ENCODE data around the gene PTPRH.
"Not testable (repeated sequence)": the region's sequence is repeated elsewhere in the genome, so short reads cannot be mapped to it uniquely, and the experiment has no call there.

PTPRH gene

DNA sequence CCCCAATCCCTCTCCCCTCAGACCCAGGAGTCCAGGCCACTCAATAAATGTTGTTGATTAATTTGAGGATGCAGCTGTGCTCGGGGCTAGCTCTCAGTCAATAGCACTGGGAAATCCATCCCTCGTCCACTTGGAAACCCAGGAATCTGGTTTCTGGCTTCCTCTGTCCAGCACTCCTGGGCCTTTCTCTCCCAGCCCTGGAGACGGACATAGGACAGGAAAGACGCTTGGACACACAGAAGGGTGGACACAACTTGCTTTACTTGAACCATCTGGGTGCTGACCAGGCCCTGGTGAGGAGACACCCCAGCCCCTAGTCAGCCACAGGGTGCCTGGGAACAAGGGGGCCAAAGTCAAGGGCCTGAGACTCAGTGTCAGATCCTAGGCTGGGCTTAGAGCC, 50.9 kb downstream of the PTPRH start:
- no peak for DNase-seq (ENCODE audit: low read depth)

GRCh38 chr19:55157064-55157908, 52.0 kb downstream of the PTPRH start, which contains the start of gene TNNI3:
TSS of gene TNNI3 (minus strand) at chr19:55157732. CDS start at chr19:55157589, 143 bp downstream.
- no peak for DNase-seq (ENCODE audit: low read depth)

DNA sequence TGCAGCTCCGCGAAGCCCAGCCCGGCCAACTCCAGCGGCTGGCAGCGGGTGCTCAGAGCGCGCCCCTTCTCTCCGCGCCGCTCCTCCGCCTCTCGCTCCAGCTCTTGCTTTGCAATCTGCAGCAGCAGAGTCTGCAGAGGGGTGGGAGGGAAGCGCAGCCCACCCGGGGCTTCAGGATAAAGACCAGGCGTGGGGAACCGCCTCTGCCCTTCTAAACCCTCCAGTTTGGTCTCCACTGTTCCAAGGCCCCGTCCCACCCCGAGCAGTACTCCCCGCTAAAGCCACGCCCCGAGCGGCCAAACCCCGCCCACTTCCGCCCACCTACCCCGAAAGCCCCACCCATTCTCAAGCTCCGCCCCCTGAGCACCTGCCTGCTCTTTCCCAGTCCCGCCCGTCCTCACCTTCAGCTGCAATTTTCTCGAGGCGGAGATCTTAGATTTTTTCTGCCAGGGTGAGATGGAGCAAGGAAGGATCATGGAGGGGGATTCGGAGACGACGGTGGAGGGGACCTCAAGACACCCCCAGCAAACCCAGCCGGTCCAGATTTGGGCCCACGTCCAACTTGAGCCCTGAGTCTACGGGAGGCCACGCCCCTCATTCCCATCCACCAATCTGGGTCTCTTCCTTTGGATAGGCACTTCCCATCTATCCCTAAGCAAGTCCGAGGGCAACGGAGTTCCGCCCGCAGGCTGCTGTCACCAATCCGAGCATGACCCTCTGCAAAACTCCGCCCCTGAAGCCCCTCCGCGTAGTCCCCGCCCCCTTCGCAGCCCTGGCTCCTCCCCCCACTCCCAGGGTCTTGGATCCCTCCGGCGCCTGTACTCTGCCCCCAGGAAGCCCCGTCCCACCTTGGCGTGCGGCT, 52.9 kb downstream of the PTPRH start:
- DNase-seq (ENCODE audit: low read depth): peak; percentile 75

- DNase-seq (ENCODE audit: low read depth): not testable (repeated sequence)
These were observed 53.5 kb downstream of the PTPRH start for GRCh38 chr19:55155784-55156183.

DNA sequence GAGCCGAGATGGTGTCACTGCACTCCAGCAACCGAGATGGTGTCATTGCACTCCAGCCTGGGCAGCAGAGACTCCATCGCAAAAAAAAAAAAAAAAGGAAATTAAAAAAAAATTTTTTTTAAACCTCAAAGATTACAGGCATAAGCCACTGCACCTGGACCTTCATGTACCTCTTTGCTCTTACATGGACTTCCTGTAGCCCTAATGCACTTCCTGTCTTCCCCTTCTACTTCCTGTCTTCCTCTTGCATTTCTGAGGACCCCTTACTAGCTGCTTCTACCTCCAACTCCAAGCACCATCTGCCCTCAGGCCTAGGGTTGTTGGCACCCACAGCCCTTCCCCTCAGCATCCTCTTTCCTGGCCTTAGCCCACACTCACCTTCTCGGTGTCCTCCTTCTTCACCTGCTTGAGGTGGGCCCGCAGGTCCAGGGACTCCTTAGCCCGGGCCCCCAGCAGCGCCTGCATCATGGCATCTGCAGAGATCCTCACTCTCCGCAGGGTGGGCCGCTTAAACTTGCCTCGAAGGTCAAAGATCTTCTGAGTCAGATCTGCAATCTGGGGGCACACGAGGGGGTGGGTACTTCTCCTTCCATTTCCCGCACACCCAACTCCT, 55.5 kb downstream of the PTPRH start:
- DNase-seq (ENCODE audit: low read depth): no peak

GRCh38 chr19:55152017-55152416, 57.3 kb downstream of the PTPRH start:
- no peak for DNase-seq (ENCODE audit: low read depth)

DNA sequence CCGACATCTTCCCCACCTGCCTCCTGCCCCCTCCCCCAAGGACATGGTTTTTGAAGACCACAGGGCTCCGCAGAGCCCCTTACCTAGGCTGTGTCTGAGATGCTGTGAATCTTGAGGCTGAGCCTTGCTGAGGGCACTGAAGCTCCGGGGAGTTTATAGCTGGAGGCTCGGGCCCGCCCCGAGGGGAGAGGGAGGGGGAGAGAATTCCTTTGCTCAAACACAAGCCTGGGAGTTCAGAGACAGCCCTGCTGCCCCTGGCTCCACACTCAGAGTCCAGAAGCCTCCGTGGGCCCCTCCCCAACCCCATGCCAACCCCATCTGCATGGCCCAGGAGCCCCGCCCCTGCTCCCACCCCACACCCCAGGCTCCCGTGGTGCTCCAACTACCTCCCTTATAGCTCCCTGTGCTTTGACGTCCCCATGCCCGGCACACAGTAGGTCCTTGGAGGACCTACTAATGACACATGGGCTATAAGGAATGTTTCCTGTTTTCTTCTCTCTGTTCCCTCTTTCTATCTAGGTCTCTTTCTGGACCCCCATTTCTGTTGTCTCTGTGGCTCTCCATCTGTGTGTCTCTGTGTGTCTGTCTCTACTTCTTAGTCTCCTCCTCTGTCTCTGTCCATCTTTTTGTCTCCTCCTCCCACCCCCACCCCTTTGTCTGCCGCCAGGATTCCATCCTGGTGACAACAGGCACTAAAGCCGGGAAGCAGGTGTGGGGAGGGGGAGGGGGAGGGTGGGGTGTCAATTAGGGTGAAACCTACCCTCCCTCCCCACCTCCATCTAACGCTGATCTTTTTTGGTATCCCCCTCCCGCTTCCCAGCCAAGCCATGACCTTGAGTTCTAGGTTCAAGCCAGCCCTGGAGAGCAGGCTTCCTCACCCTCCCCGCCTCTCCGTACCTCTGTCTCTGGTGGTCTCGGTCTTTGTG, 60.0 kb downstream of the PTPRH start, which contains the start of gene TNNT1:
Gene TNNT1, minus strand, starts transcription at position 129 of the 926 bp plus-strand sequence. CDS start 2,049 bp downstream, outside the sequence.
- no peak for DNase-seq (ENCODE audit: low read depth)

- no peak for DNase-seq (ENCODE audit: low read depth)
These were observed 61.6 kb downstream of the PTPRH start for GRCh38 chr19:55147545-55148251.

DNA sequence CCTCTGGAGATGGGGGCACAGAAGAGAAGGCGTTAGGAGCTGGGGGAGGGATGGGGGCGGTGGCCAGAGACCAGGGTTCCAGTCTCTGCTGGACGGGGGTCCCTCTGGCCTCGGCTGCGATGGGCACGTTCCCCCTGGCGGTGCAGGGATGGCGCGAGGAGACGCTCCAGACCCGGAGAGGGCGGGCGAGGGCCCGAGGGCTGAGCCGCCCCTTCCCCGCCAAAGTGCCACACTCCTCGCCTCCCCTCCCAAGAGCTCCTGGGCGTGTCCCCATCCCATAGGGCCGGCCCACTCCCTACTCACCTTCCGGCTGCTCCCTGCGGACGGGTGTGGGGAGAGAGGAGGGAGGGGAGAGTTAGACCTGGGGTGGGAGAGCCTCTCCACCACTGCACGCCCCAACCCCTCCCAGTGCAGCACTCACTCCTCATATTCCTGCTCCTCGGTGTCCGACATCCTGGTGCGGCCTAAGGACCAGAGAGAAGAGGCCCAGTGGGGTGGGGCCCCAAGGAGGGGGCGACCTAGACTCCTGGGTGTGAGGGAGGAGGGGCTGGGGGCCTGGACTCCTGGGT, 62.5 kb downstream of the PTPRH start:
- DNase-seq (ENCODE audit: low read depth): no peak

- DNase-seq (ENCODE audit: low read depth): no peak
These were observed 63.1 kb downstream of the PTPRH start for GRCh38 chr19:55146078-55146704.

GRCh38 chr19:55145232-55145631, 64.1 kb downstream of the PTPRH start:
- DNase-seq (ENCODE audit: low read depth): no peak

DNA sequence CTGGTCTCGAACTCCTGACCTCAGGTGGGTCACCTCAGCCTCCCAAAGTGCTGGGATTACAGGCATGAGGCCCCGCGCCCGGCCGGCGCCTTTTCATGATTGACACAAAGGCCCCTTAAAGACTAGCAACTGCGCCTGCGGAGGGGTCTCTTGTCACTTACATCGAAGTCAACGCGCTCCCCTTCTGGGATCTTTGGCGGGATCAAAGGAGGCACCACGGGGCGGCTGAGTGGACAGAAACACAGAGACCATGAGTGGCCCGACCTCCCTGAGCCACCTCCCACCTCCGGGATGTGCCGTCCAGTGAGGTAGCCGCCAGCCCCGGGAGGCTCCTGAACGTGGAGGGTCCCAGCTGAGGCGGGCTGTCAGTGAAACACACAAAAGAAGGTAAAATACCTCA, 67.6 kb downstream of the PTPRH start:
- DNase-seq (ENCODE audit: low read depth): no peak

DNA sequence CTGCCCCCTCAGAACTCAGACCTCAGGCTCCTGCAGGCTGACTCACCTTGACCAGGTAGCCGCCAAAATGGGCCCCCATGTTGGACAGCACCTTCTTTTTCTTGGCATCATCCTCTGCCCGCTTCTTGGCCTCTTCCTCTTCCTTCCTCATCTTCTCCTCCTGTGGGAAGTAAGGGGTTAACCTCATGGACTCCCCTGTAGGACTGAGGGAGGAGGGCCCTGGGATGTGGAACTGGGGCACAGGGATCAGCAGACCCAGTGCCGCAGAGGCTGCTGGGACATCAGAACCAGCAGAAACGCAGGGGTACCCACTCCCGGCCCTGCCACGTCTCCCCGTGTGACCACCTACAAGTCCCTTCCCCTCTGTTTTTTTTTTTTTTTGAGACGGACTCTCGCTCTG, 71.4 kb downstream of the PTPRH start:
- DNase-seq (ENCODE audit: low read depth): no peak

DNA sequence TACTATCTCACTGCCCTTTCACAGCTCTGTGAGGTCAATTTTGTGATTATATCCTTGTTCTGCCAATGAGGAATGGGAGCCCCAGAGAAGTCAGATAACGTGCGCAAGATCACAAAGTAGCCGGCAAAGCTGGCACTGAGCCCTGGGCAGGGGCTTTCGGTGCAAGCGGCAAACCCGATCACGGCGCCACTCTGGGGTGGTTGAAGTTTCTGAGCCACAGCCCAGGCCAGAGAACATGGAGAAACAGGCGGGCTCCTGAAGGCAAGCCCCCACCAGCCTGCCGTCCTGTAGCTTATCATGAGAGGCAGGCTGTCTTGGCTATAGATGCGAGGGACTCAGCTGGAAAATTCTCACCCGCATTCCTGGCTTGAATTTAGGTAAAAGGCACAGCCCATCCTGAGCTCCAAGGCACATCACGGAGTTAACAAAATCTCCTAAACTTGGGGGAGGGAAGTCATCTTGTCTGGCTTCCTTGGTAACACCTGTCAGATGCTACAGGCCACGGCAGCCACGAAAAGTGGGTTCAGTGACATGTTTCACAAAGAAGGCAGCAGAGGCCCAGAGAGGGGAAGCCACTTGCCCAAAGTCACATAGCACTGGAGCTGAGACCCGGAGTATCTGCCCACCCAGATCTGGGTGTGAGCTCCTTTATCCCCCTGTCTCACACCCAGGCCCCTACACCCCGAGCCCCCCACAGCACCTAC, 72.8 kb downstream of the PTPRH start:
- no peak for DNase-seq (ENCODE audit: low read depth)

DNA sequence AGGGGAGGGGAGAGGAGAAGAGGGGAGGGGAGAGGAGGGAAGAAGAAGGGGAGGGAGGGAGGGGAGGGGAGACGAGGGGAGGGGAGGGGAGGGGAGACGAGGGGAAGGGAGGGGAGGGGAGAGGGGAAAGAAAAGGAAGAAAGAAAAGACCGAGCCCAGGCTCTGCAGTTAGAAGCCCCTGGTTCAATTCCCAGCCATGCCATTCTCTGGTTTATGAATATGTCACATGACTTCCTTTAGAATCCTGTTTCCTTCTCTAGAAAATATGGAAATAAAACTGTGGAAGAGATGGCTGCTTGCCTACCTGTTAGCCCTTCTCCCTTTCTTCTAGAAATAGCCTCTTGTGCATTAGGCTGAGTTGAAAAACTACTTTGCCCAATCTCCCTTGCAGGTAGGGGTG, 74.6 kb downstream of the PTPRH start:
- no peak for DNase-seq (ENCODE audit: low read depth)

- DNase-seq (ENCODE audit: low read depth): no peak
These were observed 75.5 kb downstream of the PTPRH start for GRCh38 chr19:55133639-55134444.

- DNase-seq (ENCODE audit: low read depth): no peak
These were observed 76.7 kb downstream of the PTPRH start for GRCh38 chr19:55132453-55133129.

DNA sequence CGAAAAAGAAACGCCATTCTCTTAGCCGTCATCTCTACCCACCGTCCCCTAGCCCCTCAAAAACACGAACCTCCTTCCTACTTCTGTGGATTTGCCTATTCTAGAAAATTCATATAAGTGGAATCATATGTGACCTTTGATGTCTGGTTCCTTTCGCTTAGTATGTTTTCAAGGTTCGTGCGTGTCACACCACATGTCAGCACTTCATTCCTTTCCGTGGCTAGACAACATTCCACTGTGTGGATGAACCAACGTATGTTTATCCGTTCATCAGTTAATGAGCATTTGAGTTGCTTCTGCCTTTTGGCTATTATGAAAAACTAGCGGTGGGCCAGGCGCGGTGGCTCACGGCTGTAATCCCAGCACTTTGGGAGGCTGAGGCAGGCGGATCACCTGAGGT, 77.9 kb downstream of the PTPRH start:
- DNase-seq (ENCODE audit: low read depth): peak; percentile 59

All from iris pigment epithelial cell (primary cell).